Gastrocnemius medialis (tissue), 4 donors: ENCODE results near the gene KRTAP10-6.

Experiments used
- CTCF ChIP-seq, 5 experiments: fragments of 450-650 bp in 3 of 5; fragments of 200-600 bp in 2 of 5; sonication (generic) in 2 of 5; IDR thresholded peaks in 4 of 5; conservative IDR thresholded peaks in 1 of 5; 1 replicate in 4 of 5; 2 replicates in 1 of 5; pipeline ENCODE4 v1.5.1; 2016 to 2019; ENCODE audit warnings: antibody characterized with exemption in 5 of 5, mild to moderate bottlenecking in 3 of 5, moderate library complexity in 3 of 5
- POLR2A ChIP-seq, 2 donors: fragments of 450-650 bp; IDR thresholded peaks; one replicate each; pipeline ENCODE4 v1.6.1; 2017; ENCODE audit warnings: antibody characterized with exemption in 2 of 2, mild to moderate bottlenecking in 2 of 2, moderate library complexity in 2 of 2

GRCh38 chr21:44636209-44637017, 44.1 kb upstream of the KRTAP10-6 start:
- no peak for TF ChIP-seq CTCF (IDR thresholded peaks at IDR 0.05 in 4 of 5, conservative IDR thresholded peaks at IDR 0.05 in 1 of 5)
- TF ChIP-seq POLR2A (IDR thresholded peaks at IDR 0.05), result no peak
